ENCODE measurements around the gene IQCN. TPM values are rescaled to one million over a fixed set of nuclear protein-coding genes. Genes with fewer than 3 reads are reported as not detected.

IQCN gene
- total and polyA plus RNA-seq, 10 donors: 1.4 to 17.1 (median 8.5) TPM

DNA sequence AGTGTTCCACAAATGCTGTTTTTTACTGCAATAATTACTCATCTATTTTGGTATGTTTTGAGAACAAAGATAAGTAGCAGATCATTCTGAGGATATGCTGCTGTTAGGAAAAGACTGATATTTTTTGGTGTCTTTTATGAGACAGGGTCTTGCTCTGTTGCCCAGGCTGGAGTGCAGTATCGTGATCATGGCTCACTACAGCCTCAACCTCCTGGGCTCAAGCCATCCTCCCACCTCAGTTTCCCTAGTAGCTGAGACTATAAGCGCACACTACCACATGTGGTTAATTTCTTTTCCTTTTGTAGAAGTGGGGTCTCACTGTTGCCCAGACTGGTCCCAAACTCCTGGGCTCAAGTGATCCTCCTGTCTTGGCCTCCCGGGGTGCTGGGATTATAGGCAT, 39.1 kb upstream of the IQCN start:
- Histone ChIP-seq H3K9me3 (no peaks in the 10 kb centered on the region), H3K4me3 (no peak overlapping the region), H3K4me1 (peaks cover 13 to 77% (median 41%) of the 10 kb centered on the region in 6 donors), H3K36me3 (peaks cover 0 to 76% (median 30%) of the 10 kb centered on the region in 6 donors), H3K27ac (no peak overlapping the region), H3K27me3 (replicated peaks in 1 of 7) (no peaks in the 10 kb centered on the region)
- intact Hi-C loops (cut with DNase I; ENCODE audit: low total_unique reads): no loop called here
- DNase-seq: no peak
- 92 to 98% (median 98%) methylated on average over 3 of the region's 3 CpGs for WGBS, 5 donors
- TF ChIP-seq POLR2AphosphoS5 (IDR thresholded peaks at IDR 0.05) (no peak), POLR2A (IDR thresholded peaks at IDR 0.05) (no peak)
- TF ChIP-seq, protein P1, sequence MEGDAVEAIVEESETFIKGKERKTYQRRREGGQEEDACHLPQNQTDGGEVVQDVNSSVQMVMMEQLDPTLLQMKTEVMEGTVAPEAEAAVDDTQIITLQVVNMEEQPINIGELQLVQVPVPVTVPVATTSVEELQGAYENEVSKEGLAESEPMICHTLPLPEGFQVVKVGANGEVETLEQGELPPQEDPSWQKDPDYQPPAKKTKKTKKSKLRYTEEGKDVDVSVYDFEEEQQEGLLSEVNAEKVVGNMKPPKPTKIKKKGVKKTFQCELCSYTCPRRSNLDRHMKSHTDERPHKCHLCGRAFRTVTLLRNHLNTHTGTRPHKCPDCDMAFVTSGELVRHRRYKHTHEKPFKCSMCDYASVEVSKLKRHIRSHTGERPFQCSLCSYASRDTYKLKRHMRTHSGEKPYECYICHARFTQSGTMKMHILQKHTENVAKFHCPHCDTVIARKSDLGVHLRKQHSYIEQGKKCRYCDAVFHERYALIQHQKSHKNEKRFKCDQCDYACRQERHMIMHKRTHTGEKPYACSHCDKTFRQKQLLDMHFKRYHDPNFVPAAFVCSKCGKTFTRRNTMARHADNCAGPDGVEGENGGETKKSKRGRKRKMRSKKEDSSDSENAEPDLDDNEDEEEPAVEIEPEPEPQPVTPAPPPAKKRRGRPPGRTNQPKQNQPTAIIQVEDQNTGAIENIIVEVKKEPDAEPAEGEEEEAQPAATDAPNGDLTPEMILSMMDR (IDR thresholded peaks at IDR 0.05 in 8 of 11, conservative IDR thresholded peaks at IDR 0.05 in 3 of 11): no peak

DNA sequence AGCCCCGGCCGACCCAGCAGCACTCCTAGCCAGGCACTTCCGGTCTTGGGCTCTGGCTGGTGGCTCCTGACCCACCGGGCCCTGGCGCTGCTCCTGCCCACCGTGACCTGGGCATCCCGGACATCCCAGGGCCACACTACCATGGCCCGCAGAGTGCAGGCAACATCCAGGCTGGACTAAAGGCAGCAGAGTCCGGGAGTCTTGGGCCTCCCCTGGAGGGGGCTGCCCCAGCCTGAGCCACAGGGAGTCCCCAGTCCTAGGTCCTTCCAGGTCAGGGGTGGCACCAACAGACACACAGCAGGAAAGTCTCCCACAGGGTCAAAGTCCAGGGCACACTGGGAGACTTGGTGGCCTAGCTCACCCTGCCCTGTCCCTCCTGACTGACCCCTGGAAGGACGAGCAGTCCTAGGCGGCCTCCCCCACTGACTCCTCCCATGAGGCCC, 37.9 kb upstream of the IQCN start:
- intact Hi-C loops (cut with DNase I; ENCODE audit: low total_unique reads): no loop called here
- Histone ChIP-seq H3K27me3 (replicated peaks in 1 of 7) (no peaks in the 10 kb centered on the region), H3K4me3 (no peak overlapping the region), H3K4me1 (peaks cover 12 to 77% (median 43%) of the 10 kb centered on the region in 6 donors), H3K27ac (peak overlapping the region in 2 of 8 donors; percentile 95), H3K36me3 (peaks cover 0 to 89% (median 32%) of the 10 kb centered on the region in 6 donors), H3K9me3 (no peaks in the 10 kb centered on the region)
- TF ChIP-seq POLR2AphosphoS5 (IDR thresholded peaks at IDR 0.05): peak in 2 of 3 donors; percentile 3 to 57
- TF ChIP-seq, protein P1 (IDR thresholded peaks at IDR 0.05 in 8 of 11, conservative IDR thresholded peaks at IDR 0.05 in 3 of 11): no peak
- 74 to 88% (median 78%) methylated on average over 8 to 11 of the region's 11 CpGs for WGBS, 5 donors
- DNase-seq: no peak

DNA sequence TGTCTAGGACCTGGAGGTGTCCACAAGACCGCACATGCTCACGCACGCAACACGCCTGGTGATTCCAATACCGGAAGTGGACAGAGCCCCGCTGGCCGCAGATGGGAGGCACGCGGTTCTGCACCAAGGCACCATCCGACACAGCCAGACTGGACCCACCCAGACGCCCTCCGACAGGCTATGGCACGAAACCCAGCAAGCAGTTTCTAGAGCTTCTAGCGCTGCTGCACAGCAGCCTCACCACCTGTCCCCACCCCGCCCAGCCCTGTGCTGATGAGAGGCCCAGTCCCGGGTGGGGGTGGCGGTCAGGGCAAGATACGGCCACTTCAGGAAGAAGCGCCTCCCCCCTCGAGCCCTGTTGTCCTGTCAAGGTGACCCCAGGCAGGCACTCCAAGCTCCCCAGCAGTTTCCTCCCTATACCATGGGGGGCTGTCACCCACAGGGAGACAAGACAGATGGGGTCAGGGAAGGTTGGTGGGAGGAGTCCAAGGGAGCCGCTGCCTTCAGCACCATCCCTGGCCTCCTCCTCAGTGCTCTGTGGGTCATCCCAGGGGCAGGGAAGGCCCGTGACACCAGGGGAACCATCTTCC, 37.3 kb upstream of the IQCN start:
- no peaks in the 10 kb centered on the region for H3K27me3 ChIP-seq (replicated peaks in 1 of 7)
- peaks cover 17 to 77% (median 46%) of the 10 kb centered on the region in 6 donors for H3K4me1 ChIP-seq
- no peaks in the 10 kb centered on the region for H3K9me3 ChIP-seq
- WGBS, 5 donors: 86 to 90% (median 88%) methylated on average over 17 to 22 of the region's 22 CpGs
- peak overlapping the region in 4 of 8 donors; percentile 2 to 95 (median 54) for H3K27ac ChIP-seq
- H3K36me3 ChIP-seq: peaks cover 0 to 94% (median 32%) of the 10 kb centered on the region in 6 donors
- no peak overlapping the region for H3K4me3 ChIP-seq
- DNase-seq: no peak
- TF ChIP-seq POLR2A (IDR thresholded peaks at IDR 0.05) (no peak), POLR2AphosphoS5 (IDR thresholded peaks at IDR 0.05) (no peak)
- TF ChIP-seq, protein P1 (IDR thresholded peaks at IDR 0.05 in 8 of 11, conservative IDR thresholded peaks at IDR 0.05 in 3 of 11): no peak
- intact Hi-C loops (cut with DNase I; ENCODE audit: low total_unique reads): no loop called here

DNA sequence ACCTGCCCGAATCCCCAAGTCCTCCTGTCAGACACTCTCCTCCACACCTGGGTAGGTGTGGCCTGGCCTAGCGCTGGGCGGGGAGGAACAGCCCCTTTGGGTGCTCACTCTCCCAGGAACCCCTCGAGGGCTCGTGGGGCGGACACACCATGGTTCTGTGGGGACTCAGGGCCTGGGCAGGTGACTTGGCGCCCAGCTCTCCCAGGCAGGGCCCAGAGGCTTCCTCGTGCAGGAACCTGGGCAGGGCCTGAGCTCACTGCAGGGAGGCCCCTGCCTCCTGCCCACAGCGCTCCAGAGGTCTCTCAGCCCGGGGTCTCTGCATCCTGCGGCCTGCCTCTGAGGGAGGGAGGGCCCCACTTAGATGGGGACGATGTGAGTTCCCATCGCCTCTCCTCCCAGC, 36.7 kb upstream of the IQCN start:
- H3K27me3 ChIP-seq (replicated peaks in 1 of 7): no peaks in the 10 kb centered on the region
- H3K36me3 ChIP-seq: peaks cover 0 to 98% (median 32%) of the 10 kb centered on the region in 6 donors
- peak overlapping the region in 5 of 8 donors; percentile 12 to 95 (median 26) for H3K27ac ChIP-seq
- intact Hi-C loops (cut with DNase I; ENCODE audit: low total_unique reads): no loop called here
- peak in 1 of 3 donors; percentile 25 for TF ChIP-seq POLR2AphosphoS5 (IDR thresholded peaks at IDR 0.05)
- TF ChIP-seq POLR2A (IDR thresholded peaks at IDR 0.05): no peak
- no peak overlapping the region for H3K4me3 ChIP-seq
- H3K4me1 ChIP-seq: peaks cover 23 to 77% (median 50%) of the 10 kb centered on the region in 6 donors
- 87 to 93% (median 90%) methylated on average over 9 to 13 of the region's 13 CpGs for WGBS, 5 donors
- no peak for DNase-seq
- no peaks in the 10 kb centered on the region for H3K9me3 ChIP-seq

All from spleen (tissue), 11 donors.